GM18507 (cell line): ENCODE data around the gene LRP10.
"Not testable (repeated sequence)": the region's sequence is repeated elsewhere in the genome, so short reads cannot be mapped to it uniquely, and the experiment has no call there.

Experiments used
- DNase-seq: peaks from one replicate; pipeline ENCODE4 v3.0.0; 2011; ENCODE audit warnings: low read depth; ENCODE audit not compliant: insufficient read length; ENCODE audit errors: extremely low spot score
- FAIRE-seq: peaks from 2 replicates; lab custom pipeline; 2011; peaks lifted over from hg19 to GRCh38; lab: Jason Lieb, UNC

Gene LRP10

DNA sequence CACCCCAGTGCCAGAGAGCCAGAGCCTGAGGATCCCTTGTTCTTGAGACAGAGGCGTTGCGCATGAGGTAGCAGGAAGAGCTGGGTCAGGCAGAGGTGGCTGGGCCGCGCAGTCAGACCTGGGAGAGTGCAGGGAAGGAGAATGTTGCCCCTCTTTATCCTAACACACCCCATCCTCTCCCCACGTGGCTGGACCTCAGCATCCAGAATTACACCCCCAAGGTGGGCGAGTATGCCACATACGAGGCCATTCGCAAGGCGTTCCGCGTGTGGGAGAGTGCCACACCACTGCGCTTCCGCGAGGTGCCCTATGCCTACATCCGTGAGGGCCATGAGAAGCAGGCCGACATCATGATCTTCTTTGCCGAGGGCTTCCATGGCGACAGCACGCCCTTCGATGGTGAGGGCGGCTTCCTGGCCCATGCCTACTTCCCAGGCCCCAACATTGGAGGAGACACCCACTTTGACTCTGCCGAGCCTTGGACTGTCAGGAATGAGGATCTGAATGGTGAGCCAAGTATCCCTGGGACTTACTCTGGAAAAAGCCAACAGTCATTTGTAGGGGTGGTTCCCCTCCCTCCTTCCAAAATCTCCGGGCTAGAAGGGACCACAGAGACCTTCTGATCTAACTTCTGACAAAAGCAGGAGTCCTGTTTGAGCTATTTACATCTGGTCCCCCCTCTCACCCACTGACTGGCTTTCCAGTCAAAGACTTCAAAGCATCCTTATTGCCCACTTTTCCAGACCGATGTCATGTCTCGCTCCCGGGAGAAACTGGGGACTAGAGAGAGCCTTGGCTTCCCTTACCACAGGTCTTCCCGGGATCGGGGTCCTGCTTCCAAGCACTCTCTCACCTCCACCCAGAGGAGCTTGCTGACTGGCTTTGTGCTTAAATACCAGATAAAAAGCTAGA lies 29.1 kb upstream of the LRP10 start:
- FAIRE-seq (no peak), DNase-seq (no peak)

DNA sequence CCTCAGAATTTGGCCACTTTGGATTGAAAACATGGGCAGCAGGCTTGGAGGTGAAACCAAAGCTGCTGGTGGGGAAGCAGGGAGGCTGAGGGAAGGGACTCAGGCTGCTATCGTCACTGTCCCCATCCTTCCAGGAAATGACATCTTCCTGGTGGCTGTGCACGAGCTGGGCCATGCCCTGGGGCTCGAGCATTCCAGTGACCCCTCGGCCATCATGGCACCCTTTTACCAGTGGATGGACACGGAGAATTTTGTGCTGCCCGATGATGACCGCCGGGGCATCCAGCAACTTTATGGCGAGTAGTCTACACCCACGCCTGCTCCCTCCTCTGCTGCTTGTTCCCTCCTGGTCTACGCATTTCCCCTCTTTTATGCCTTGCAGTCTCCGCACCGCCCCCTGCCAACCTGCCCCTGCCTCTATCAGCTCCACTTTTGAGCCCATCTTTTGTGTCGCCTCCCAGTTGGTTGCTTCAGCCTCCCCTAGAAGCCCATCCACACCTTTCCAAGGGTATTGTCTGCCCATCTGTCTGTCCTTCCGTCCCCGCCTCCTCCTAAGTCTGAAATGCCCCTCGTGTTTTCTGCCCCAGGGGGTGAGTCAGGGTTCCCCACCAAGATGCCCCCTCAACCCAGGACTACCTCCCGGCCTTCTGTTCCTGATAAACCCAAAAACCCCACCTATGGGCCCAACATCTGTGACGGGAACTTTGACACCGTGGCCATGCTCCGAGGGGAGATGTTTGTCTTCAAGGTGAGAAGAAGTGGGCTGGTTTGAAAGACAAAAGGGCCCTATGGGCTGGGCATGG lies 28.2 kb upstream of the LRP10 start:
- DNase-seq (no peak), FAIRE-seq (no peak)

DNA sequence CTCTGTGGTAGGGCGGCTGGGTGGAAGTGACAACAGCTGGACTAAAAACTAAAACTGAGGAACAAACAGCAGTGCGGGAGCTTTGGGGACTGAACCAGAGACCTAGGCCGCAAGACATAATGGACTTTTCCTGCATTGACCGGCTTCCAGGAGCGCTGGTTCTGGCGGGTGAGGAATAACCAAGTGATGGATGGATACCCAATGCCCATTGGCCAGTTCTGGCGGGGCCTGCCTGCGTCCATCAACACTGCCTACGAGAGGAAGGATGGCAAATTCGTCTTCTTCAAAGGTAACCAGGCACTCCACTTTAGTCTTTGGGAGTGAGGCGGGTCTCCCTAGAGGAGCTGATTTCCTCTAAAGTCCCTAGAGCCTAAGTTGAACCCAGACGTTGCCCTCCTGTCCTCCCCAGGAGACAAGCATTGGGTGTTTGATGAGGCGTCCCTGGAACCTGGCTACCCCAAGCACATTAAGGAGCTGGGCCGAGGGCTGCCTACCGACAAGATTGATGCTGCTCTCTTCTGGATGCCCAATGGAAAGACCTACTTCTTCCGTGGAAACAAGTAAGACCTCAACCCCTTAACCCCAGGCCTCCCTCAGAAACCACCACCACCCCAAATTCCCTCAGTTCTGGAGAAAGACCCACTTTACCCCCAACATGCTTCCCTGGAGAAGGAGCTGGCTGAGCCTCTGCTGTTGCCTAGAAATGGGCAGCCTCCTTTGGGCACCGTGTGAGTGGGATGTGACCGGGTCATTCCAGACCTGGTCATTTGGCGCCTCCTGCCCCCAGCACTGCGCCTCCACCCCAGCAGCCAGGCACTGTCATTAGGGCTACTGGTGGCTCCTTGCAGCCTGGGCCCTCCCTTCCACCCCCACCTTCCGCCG lies 27.1 kb upstream of the LRP10 start:
- FAIRE-seq (no peak), DNase-seq (no peak)

DNA sequence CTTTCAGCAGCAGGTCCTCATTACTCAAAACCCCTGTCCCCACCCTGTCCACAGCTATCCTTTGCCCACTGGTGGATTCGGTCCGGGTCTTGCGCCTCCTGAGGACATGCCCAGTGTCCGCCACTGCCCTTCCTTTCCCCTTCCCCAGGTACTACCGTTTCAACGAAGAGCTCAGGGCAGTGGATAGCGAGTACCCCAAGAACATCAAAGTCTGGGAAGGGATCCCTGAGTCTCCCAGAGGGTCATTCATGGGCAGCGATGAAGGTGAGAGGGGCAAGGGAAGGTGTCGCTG lies 26.5 kb upstream of the LRP10 start:
- no peak for FAIRE-seq
- DNase-seq = no peak

DNA sequence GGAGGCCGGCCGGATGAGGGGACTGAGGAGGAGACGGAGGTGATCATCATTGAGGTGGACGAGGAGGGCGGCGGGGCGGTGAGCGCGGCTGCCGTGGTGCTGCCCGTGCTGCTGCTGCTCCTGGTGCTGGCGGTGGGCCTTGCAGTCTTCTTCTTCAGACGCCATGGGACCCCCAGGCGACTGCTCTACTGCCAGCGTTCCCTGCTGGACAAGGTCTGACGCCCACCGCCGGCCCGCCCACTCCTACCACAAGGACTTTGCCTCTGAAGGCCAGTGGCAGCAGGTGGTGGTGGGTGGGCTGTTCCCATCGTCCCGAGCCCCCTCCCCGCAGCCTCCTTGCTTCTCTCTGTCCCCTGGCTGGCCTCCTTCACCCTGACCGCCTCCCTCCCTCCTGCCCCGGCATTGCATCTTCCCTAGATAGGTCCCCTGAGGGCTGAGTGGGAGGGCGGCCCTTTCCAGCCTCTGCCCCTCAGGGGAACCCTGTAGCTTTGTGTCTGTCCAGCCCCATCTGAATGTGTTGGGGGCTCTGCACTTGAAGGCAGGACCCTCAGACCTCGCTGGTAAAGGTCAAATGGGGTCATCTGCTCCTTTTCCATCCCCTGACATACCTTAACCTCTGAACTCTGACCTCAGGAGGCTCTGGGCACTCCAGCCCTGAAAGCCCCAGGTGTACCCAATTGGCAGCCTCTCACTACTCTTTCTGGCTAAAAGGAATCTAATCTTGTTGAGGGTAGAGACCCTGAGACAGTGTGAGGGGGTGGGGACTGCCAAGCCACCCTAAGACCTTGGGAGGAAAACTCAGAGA lies 25.5 kb upstream of the LRP10 start:
- FAIRE-seq (no peak), DNase-seq (no peak)

DNA sequence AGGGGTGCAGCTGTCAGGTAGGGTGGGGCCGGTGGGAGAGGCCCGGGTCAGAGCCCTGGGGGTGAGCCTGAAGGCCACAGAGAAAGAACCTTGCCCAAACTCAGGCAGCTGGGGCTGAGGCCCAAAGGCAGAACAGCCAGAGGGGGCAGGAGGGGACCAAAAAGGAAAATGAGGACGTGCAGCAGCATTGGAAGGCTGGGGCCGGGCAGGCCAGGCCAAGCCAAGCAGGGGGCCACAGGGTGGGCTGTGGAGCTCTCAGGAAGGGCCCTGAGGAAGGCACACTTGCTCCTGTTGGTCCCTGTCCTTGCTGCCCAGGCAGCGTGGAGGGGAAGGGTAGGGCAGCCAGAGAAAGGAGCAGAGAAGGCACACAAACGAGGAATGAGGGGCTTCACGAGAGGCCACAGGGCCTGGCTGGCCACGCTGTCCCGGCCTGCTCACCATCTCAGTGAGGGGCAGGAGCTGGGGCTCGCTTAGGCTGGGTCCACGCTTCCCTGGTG lies 24.7 kb upstream of the LRP10 start:
- DNase-seq = no peak
- FAIRE-seq = no peak

DNA sequence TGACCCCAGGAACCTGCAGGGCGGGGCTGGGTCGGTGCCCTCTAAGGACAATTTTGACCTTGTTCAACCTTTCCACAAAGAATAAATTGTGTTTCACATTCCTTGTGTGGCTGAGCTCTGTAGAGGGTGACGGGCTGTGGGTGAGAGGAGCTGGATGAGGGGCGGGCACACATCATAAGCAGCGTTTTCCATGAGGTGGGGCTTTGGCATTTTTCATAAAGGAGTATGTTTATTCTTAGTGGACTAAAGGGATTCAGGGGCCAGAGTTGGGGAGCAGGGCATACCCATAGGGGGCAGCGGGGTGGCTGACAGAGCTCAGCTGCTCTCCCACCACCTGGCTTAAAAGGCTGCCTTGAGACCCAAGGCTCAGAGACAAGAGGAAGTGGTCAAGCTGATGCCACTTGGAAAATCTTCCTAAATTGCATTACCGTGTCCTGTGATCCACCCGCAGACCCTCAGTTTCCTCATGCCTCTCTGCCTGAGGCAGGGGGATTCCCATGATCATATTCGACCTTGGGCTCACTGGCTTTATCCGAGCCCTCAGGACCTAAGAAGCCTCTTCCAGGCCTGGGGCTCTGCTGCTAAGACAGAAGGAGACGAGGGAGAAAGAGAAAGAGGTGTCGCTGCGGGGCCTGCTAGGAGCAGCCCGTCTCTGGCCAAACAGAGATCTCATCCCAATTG lies 23.7 kb upstream of the LRP10 start:
- DNase-seq = no peak
- FAIRE-seq = no peak

DNA sequence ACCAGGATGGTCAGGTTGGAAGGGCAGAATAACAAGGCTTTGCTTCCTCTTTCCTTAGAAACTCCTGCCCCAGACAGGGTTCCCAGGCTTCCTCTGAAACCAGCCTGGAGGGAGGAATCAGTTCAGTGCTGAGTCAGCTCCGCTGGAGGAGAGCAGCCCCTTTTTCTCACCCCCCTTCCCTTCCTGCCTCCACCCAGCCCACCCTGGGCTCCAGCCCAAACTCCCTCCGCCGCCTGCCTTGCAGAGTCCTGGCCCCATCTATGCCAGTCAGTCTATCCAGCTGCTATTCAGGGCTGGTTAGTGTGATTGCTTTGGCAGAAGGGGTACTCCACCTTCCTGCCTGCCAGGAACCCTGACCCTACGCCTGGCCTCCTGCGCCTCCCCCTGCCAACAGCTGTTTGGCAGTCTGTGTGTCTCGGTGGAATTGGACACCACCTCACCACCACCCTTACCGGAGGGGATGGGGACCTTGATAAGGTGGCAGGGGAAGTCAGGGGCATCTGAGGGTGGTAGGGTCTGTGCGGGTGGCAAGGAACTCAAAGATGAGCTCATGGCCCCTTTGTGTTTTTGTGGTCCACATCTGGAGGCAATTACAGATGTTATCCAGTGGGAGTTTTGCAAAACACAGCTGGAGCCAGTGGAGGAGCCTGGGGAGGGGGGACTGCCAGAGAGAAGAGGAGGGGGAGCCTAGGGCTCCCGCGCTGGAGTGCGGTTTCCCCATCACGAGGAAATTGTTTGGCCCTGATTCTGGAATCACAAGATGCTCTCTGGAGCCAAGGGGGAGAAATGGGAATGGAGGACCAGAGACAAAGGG lies 23.0 kb upstream of the LRP10 start:
- FAIRE-seq (no peak), DNase-seq (no peak)

DNA sequence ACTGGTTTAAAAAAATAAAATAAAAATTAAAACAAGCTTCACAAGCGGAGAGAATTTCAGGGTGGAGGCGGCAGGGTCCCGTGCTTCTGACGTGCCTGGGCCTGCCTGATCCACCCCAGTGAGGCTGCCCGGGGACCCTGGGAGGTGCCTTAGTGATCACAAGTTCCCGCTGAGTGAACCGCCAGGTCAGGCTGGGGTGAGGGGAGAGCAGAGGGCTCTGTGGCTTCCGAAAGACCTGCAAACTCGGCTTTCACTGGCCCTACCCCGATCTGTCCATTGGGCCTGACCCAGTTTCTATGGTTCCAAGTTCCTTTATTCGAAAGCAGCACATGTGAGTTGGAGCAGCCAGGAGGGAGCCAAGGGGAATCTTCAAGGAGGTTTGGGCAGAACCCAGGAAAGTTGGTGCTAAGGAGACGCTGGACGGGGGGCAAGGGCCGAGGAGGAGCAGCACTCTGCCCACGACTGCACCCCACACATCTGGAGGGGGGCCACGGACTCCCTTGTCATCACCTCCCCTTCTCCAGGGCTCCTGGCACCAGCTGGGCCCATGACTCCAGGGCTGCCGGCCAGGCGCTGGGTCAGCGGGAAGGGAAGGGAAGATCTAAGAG lies 22.2 kb upstream of the LRP10 start:
- DNase-seq (no peak), FAIRE-seq (no peak)

DNA sequence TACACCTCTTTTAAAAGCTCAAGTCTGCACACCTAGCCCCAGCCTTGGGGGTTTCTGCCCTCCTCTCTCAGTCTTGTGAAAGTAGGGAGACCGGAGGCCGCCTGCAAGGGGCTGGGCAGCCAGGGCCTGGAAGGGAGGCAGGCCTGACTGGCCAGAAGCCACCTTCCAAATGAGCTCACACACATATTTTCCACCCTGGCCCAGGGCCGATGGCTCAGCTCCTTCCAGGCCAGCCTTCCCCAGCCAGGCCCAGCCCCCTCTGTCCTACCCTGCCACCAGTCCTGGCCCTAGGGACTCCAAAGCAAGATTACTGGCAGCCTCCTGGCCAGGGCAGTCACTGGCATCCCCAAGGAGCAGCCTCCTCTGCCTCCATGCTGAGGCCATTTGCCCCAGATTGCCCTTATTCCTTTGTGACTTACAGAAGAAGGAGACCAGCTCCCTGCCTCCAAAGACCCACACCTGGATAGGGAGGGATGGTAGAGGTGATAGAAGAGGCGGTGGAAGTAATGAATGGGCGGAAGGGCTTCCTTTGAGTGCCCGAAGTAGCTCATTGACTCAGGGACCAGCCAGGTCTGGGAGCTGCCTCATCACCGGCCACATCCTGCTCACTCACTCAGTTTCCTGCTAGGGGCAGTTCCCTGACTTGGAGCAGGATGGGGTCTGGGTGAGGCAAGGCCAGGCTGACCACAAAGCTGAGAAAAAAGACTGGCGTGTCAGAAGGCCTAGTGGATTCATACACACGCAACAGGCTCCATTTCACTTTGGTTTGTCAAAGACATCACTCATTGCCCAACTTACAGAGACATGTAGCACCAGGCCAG lies 20.4 kb upstream of the LRP10 start:
- DNase-seq = no peak
- FAIRE-seq = no peak

DNA sequence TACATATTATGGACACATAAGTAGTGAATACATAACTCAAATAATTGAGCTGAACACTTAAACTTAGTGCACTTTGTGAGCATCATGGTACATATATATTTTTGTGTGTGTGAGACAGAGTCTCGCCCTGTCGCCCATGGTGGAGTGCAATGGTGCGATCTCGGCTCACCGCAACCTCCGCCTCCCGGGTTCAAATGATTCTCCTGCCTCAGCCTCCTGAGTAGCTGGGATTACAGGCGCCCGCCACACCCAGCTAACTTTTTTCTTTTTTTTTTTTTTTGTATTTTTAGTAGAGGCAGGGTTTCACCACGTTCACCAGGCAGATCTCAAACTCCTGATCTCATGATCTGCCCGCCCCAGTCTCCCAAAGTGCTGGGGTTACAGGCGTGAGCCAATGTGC lies 19.4 kb upstream of the LRP10 start:
- DNase-seq, FAIRE-seq: not testable (repeated sequence)

DNA sequence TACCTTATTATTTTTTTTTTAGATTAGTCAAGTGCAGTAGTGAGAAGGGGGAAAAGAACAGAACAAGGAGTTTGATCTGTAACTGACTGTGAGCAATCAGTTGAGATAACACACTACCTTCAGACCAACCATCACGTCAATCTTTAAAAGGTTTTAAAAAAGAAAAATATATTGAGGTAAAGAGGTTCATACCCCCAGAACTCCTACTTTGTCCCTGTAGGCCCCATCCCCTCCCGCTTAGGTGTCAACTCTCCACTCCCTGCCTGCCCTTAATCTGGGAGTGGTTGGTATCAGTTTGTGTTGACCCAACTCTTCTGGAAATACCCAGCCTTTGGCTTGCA lies 19.0 kb upstream of the LRP10 start:
- DNase-seq = no peak

DNA sequence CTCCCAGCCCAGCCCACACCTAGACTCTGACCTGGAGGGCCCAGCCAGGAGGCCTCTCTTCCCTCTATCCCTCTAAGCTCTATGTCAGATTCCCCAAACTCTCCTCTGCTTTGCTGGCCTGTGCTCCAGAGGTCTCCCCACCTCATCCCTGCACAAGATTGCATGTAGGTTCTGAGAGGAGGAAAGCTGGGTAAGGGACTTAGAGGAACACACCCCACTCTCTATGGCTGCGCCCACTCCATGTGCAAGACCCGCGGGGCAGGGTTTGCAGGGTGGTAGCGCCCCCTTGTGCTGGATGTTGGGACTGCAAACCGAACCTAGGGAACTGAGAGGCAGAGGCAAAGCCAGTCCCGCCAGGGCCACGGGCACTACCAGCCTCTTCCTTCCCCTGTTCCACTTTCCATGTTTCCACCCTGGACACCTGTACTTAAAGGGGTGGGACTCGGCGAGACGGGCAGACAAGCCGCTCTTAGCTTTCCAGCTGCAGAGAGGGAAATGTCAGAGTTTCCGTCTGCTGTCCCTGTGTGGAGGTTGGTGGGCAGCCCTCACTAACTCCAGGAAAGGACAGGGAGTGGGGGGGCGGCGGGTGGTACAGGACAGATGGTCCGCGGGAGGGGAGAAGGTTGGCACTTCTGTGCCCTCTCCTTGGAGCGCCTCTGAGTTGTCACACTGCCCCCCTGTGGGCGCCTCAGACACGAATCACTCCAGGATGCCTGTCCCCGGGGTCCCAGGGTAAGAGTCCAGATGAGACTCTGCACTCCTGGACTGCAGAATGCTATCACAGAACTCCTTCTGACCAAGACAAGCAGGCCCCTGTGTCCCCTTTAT lies 18.4 kb upstream of the LRP10 start:
- peak; percentile 71 for DNase-seq
- peak; percentile 84 for FAIRE-seq

More for the DNA sequence above, 19.0 kb upstream of the LRP10 start:
- FAIRE-seq = no peak

DNA sequence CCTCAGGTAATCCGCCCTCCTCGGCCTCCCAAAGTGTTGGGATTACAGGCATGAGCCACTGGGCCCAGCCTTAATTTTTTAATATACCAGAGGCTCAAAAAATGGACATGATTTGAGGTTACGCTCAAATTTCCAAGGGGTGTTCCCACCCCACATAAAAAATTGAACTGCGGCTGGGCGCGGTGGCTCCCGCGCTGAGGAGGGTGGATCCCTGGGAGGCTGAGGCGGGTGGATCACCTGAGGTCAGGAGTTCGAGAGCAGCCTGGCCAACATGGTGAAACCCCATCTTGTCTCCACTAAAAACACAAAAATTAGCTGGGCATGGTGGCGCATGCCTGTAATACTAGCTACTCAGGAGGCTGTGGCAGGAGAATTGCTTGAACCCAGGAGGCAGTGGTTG lies 17.2 kb upstream of the LRP10 start:
- DNase-seq, FAIRE-seq: not testable (repeated sequence)

DNA sequence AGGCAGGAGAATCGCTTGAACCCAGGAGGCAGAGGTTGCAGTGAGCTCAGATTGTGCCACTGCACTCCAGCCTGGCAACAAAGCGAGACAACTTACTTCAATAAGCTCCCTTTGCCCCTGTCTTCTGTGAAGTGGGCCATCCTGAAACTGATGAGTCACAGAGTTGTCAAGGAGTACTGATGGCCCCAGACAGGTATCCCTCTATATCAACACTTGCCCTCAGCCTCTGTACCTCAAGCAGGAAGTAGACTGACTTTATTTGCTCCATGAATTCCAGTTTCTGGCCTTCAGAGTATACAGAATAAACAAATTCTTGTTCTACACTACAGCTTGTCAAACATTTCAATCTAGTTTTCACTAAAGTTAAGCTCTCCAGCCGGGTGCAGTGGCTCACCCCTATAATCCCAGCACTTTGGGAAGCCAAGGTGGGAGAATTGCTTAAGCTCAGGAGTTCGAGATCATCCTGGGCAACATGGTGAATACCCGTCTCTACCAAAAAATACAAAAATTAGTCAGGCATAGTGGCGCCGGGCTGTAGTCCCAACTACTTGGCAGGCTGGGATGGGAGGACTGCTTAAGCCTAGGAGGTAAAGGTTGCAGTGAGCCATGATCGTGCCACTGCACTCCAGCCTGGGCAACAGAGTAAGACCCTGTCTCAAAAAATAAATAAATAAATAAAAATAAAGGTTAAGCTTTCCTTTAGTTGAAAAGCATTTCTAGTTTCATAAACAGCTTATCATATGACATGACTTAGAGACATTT lies 16.4 kb upstream of the LRP10 start:
- no peak for DNase-seq
- no peak for FAIRE-seq
